Lung (tissue), 12 donors: Measurements from ENCODE around the gene MX1. TPM values are rescaled to one million over a fixed set of nuclear protein-coding genes. Genes with fewer than 3 reads are reported as not detected.

Experiments
- ATAC-seq: fragments of 200-7000 bp; cut with Tn5 transposase; one replicate; pipeline ENCODE4 v1.9.1; 2020; ENCODE audit warnings: moderate number of reproducible peaks; ENCODE audit not compliant: insufficient read depth, low FRiP score
- DNase-seq, 3 donors: peaks; one replicate each; pipeline ENCODE4 v3.0.0-alpha.2; 2013 to 2017
- H3K27ac ChIP-seq, 2 donors: one replicate each; pipeline ENCODE4 v1.5.1; 2013; ENCODE audit warnings: mild to moderate bottlenecking in 2 of 2, moderate library complexity in 2 of 2, control low read depth in 1 of 2, inconsistent platforms in 1 of 2, low read depth in 1 of 2, low read length in 1 of 2
- H3K27me3 ChIP-seq, 3 donors: one replicate each; pipeline ENCODE4 v1.5.1; 2013; ENCODE audit warnings: low read length in 2 of 3; ENCODE audit not compliant: control insufficient read depth in 3 of 3, insufficient read depth in 3 of 3
- H3K36me3 ChIP-seq, 4 donors: one replicate each; pipeline ENCODE4 v1.5.1; 2013; ENCODE audit warnings: low read length in 4 of 4, mild to moderate bottlenecking in 1 of 4, moderate library complexity in 1 of 4; ENCODE audit not compliant: control insufficient read depth in 4 of 4, insufficient read depth in 4 of 4
- H3K4me1 ChIP-seq, 5 donors: one replicate each; pipeline ENCODE4 v1.5.1; 2013; ENCODE audit warnings: low read length in 5 of 5, mild to moderate bottlenecking in 2 of 5, moderate library complexity in 1 of 5; ENCODE audit not compliant: control insufficient read depth in 5 of 5, insufficient read depth in 5 of 5
- H3K4me3 ChIP-seq: one replicate; pipeline ENCODE4 v1.5.1; 2013; ENCODE audit warnings: mild to moderate bottlenecking, control low read depth, moderate library complexity
- H3K9ac ChIP-seq, 2 donors: one replicate each; pipeline ENCODE4 v1.5.1; 2013; ENCODE audit warnings: low read length in 2 of 2, control low read depth in 1 of 2; ENCODE audit not compliant: insufficient read depth in 1 of 2
- H3K9me3 ChIP-seq, 4 donors: one replicate each; pipeline ENCODE4 v1.5.1; 2013; ENCODE audit warnings: low read length in 3 of 4, mild to moderate bottlenecking in 1 of 4, moderate library complexity in 1 of 4; ENCODE audit not compliant: control insufficient read depth in 4 of 4, insufficient read depth in 3 of 4
- CTCF ChIP-seq: IDR thresholded peaks from 2 replicates; pipeline ENCODE4 v1.5.1; 2012; ENCODE audit warnings: mild to moderate bottlenecking; ENCODE audit errors: control extremely low read depth, extremely low read depth
- WGBS, 2 donors: extraction: QIAGEN DNeasy Blood & Tissue Kit; methylation state at CpG; one replicate each; pipeline ENCODE4 v1.1.7; 2013; 5-methylcytosine and 5-hydroxymethylcytosine counted together
- polyA plus RNA-seq, 2 donors: library from polyadenylated mRNA; stranded (reverse); fragments of 200-250 nt; gene quantifications; one replicate each; pipeline ENCODE4 v1.2.1, GENCODE V29; 2013
- total RNA-seq, 2 donors: library from RNA; depleted of rRNA in 1 of 2; stranded (reverse); fragments of >200 nt in 1 of 2; gene quantifications; one replicate each; pipeline ENCODE4 v1.2.1, GENCODE V29; 2014 to 2021
- donor health status: control.
- donor health status: control.
- donor health status: Bipolar disorder and iron deficiency.
- donor health status: healthy.
- donor health status: DM: yes; HTN: yes; CAD: no.

MX1 gene
- total and polyA plus RNA-seq, 4 donors = 18.9 to 43.5 (median 31.3) TPM

GRCh38 chr21:41459884-41460534 is 34.0 kb downstream of the MX1 start:
- DNase-seq (no peak), ATAC-seq (no peak)
- Histone ChIP-seq H3K9me3 (no peaks in the 10 kb centered on the region), H3K9ac (no peak overlapping the region), H3K36me3 (peaks cover 0 to 28% (median 1%) of the 10 kb centered on the region in 4 donors), H3K27me3 (no peaks in the 10 kb centered on the region), H3K27ac (peak overlapping the region in 1 of 2 donors; percentile 32), H3K4me1 (no peaks in the 10 kb centered on the region), H3K4me3 (no peak overlapping the region)
- no peak for TF ChIP-seq CTCF
- WGBS, 2 donors = 87 to 95% methylated on average over 9 of the region's 9 CpGs

GRCh38 chr21:41460578-41461527 is 34.8 kb downstream of the MX1 start:
- H3K4me3 ChIP-seq = no peak overlapping the region
- 35 to 43% methylated on average over 17 of the region's 17 CpGs for WGBS, 2 donors
- TF ChIP-seq CTCF = peak; percentile 71

GRCh38 chr21:41465176-41465781 is 39.2 kb downstream of the MX1 start:
- peaks cover 0 to 19% (median 9%) of the 10 kb centered on the region in 5 donors for H3K4me1 ChIP-seq
- no peak for ATAC-seq

More at GRCh38 chr21:41460578-41461527, 34.8 kb downstream of the MX1 start:
- Histone ChIP-seq H3K9me3 (no peaks in the 10 kb centered on the region), H3K27me3 (no peaks in the 10 kb centered on the region), H3K27ac (no peak overlapping the region), H3K4me1 (no peaks in the 10 kb centered on the region), H3K36me3 (peaks cover 0 to 23% (median 1%) of the 10 kb centered on the region in 4 donors), H3K9ac (no peak overlapping the region)
- peak; percentile 74 for ATAC-seq
- peak; percentile 65 to 76 (median 67) for DNase-seq

More at GRCh38 chr21:41465176-41465781, 39.2 kb downstream of the MX1 start:
- no peak for DNase-seq
- WGBS, 2 donors = 89 to 90% methylated on average over 4 of the region's 4 CpGs
- no peak overlapping the region for H3K27ac ChIP-seq
- no peak overlapping the region for H3K4me3 ChIP-seq
- TF ChIP-seq CTCF = no peak
- peaks cover 0 to 5% (median 0%) of the 10 kb centered on the region in 4 donors for H3K36me3 ChIP-seq
- H3K9ac ChIP-seq = no peak overlapping the region
- no peaks in the 10 kb centered on the region for H3K9me3 ChIP-seq
- no peaks in the 10 kb centered on the region for H3K27me3 ChIP-seq
